ENCODE results near the gene SBNO2.

Gene SBNO2

DNA sequence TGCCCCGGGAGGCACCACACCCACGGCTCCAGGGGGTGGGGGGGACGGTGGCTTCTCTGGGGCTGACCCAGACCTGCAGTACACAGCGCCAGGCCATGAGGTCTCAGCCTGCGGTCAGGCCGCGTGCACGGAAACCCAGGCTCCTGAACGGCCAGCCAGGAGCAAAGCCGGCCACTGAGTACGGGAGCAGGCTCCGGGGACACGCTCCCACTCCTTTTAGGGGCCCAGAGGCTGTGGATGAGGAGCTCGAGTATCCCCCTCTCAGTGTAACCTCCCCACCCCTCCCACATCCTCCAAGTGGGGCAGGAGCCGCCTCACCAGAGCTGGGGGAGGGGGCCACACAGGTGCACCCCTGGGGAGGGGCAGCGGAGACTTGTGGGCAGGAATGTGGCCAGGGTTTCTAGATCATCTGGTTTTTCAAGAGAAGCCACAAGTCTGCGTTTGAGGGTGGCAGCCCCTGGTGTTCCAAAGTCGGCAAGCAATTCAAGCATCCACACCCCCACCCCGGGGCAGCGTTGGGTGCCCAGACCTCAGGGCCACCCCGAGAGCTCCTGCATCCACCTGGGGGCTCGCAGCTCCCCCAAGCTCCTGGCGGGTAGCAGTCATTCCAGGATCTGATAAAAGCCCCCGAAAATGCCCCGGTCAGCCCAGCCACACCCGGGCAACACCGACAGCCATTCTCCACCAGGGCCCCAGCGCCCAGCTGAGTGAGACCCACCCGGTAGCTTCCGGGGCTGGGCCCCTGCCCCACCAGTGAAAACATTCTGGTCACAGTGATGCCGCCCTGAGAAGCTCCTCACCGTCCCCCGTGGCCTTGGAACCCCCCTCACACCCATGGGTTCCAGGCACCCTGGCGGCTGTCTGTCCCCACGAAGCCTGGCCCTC lies 6.1 kb downstream of the SBNO2 start:
- no peak for DNase-seq

DNA sequence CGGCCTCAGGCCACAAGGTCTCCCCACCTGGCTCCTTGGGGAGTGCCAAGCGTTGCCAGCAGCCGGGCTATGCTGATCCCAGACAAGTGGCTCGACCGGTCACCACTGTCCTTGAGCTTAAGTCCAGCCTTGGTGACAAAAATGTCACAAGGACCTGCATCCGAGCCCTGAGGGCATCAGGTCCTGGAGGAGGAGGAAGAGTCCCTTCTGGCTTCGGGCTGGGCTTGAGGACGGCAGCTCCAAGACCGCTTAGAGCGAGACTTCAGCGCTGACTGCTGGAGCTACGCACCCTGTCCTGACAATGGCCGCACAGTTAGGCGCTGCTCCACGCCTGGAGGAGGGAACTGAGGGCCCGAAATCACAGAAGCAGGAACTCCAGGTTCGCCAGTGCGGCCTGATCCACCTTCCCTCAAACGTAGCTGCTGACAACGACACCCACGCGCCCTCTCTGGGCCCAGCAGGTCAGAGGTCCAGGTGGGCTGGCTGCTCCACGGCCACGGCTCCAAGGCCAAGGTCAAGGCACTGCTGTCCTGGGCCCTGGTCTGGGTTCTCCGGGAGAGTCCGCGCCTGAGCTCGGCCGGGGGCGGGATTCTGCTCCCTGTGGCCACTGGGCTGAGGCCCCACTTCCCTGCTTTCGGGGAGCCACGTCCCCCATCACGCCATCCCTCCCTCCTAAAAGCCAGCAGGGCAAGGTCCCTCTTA lies 7.0 kb downstream of the SBNO2 start:
- no peak for DNase-seq

DNA sequence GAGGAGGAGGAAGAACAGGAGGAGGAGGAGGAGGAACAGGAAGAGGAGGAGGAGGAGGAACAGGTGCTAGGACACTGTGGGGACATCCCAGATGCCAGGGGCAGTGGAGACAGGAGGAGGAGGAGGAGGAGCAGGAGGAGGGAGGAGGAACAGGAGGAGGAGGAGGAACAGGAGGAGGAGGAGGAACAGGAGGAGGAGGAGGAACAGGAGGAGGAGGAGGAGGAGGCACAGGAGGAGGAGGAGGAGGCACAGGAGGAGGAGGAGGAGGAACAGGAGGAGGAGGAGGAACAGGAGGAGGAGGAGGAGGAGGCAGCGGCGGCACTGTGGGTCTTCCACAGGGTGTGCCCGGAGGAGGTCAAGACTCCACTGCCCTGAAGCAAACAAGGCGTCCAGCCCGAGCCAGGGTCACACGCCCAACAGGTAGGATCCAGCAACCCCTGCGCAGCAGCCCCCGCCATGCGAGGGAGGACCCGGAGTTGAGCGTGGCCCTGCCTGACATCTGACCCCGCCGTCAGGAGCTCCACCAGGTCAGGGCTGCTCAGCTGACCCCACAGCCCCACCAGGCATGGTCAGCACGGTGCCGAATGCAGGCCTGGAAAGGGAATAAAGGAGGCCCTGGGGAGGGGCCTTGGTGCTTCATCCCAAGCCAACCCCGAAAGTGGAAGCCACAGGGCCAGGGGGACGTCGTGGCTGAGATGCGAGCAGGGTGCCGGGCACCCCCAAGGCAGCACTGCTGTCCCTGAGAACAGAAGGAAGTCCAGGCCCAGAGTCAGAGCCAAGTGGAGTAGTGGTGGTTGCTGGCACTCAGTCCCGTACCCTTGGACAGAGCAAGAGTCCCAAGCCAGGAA lies 9.2 kb downstream of the SBNO2 start:
- no peak for DNase-seq

DNA sequence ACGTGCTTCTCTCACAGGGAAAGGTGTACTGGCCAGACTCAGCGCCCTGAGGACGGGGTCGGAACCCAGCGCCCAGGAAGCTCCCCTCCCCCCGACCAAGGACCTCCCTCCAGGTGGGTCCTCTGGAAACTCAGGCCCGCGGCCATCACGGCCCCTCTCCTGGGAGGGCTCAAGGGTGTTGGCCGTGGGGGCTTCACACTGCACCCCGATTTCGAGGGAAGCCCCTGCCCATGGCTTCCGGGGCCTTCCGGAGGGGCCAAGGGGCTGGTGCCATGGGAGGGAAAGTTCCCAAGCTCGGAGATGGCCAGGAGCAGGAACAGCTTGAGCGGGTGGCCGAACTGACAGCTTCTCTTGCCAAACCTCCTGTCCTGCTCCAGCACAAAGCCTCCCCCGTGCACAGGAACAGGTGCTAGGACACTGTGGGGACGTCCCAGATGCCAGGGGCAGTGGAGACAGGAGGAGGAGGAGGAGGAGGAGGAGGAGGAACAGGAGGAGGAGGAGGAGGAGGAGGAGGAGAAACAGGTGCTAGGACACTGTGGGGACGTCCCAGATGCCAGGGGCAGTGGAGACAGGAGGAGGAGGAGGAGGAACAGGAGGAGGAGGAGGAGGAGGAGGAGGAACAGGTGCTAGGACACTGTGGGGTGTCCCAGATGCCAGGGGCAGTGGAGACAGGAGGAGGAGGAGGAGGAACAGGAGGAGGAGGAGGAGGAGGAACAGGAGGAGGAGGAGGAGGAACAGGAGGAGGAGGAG lies 10.0 kb downstream of the SBNO2 start:
- DNase-seq = no peak

DNA sequence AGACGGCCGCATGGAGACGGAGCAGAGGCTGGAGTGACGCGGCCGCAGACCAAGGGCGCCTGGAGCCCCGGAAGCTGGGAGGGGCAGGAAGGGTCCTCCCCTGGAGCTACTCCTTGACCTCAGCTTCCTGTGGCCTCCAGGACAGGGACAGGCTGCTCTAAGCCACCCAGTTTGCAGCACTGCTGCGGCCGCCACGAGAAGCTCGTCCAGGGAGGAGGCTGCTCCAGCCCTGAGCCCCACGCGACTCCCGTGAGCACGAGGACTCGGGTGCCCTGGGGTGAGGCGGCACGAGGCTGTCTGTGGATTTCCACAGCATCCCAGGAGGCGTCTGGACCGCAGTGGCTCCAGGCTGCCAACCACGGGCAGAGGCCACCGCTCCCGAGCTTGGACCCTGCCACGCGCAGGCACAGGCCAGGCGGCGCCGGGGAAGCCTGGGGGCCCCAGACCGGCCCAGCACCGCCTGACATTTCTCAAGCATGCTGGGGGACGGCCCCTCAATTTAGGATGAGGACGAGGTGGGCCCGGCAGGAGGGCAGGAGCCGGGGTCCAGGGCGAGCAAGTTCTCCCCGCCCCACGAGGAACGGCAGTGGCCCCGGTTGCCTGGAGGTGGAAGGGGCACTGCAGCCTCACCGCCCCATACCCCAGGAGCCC lies 10.7 kb downstream of the SBNO2 start:
- no peak for DNase-seq

DNA sequence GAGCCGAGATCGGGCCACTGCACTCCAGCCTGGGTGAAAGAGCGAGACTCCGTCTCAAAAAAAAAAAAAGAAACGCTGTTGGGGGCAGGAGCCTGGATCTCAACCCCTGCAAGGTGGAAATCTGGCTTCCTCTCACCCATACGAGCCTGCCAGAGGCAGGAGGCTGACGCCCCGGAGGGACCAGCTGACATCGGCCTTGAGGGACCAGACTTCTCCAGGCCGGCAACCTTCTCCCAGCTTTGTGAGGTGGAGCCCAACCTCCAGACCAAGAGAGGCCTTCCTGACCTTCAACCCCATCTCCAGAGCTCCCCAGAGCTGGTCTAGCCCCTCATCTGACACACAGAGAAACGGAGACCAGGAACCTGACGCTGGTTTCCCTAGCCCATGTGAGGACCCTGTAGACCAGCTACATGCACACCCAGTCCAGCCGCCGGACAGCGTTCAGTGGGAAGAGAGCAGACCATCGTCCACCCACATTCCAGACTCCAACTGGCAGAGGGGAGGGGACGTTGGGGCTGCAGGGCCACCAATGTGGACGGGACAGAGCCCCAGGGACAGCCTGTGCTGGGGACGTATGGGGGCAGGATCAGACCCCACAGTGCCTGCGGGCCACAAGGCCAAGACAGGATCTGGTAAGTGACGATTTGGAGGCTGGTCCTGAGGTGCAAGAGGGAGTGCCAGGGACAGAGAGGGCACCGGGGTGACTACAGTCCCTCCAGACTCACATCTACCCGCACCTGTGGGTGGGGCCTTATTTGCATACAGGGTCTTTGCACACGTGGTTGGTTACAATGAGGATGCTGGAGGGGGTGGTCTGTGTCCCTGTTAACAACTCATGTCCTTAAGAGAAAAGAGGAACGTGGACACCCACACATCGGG lies 11.4 kb downstream of the SBNO2 start:
- DNase-seq = no peak

DNA sequence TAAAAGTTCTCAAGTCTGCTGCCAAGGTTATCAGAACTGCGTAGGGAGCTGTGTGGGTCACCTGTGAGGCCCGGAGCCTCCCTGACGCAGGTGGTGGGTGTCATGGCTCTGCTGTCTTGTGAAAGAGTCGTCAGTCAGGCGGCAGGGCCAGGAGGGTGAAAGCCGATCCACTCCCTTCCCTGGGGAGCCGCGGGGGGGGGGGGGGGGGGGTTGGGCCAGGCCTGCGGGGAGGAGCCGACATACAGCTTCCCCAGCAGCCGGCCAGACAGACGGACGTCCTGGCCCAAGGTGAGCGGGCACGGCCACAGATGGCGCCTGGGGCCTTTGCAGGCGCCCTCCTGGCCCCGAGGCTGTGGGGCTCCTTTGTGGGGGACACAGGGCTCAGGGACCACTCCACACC lies 12.4 kb downstream of the SBNO2 start:
- DNase-seq = no peak

DNA sequence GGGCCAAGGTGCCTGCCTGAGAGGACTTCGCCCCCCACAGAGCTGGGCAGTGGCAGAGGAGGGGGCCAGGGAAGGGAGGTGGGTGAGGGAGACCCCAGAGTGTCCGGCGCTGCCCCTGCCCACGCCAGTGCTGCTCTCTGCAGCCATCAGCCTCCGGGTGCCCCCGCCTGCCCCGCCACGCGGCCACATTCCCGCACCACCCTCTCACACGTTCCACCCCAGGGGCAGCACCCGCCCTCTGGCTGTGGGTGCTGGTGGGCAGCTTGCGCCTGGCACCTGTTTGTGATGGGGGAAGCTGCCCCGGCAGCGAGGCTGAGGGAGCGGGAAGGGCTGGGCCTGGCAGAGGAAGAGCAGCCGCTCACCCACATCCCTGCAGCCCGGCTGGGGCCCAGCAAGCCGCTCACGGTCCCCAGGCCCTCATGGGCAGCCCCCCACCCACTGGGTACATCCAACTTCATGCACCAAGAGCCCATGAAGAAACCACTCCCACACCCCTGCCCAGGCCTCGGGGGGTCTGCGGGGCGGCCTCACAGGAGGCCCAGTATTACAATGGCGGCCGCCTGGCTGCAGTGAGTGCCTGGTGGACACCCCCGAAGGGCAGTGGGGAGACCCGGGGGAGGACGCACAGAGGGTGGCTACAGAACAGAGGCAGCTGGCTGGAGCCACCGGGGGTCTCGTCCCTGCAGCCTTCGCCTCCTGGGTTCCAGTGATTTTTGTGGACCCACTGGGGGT lies 14.0 kb downstream of the SBNO2 start:
- no peak for DNase-seq

DNA sequence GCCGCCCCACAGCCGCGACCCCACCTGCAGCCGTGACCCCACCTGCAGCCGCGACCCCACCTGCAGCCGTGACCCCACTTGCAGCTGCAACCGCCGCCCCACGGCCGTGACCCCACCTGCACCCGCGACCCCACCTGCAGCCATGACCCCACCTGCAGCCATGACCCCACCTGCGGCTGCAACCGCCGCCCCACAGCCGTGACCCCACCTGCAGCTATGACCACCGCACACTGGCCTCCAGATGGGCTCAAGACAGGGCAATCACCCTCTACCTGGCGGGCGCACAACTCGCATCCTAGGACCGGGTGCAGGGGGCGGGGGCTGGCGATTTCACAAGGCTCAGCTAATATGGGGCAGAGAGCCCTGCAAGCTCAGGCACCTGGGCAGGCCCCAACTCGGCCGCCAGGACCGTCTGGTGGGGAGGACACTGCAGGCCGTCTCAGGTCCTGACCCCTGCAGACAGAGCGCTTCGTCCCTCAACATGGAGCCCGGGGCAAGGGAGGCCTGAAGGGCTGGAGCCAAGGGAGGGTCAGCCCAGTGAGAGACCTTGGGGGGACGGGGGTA lies 15.1 kb downstream of the SBNO2 start:
- no peak for DNase-seq

DNA sequence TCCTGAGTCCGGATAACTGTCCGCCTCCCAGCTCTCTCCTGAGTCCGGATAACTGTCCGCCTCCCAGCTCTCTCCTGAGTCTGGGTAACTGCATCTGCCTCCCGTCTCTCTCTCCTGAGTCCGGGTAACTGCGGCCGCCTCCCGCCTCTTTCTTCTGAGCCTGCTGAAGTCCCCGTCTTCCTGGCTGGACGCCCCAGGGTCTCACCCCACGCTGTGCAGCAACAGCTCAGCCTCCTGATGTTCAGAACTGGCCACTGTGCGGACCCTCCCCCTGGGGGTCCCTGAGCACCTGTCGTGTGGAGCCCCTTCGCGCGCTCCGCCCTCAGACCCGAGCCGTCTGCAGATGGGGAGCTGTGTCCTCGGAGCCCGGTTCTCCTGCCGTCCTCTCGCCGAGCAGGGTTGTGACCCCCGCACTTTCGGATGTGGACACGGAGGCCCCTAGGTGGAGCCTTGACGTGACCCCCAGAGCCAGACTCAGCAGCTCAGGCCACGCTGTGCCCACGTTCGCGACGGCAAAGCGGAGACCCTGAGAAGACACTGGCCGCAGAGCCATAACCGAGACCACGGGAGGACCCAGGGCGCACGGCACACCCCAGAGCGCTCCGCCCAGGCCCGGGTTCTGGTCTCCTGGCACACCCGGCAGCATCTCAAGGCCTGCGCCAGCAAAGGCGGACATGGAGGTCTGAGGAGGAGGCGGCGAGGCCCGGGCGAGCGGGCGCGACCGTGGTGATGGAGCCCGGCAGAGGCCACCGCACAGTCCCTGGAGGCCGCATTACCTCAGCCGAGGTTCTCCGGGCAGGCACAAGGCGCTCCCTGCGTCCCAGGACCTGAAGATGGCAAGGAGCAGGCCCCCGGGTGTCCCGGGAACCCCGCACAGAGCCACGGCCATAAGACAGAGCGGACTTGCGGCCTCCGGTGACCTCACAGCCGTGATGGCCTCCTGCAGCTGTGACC lies 15.9 kb downstream of the SBNO2 start:
- DNase-seq = no peak

DNA sequence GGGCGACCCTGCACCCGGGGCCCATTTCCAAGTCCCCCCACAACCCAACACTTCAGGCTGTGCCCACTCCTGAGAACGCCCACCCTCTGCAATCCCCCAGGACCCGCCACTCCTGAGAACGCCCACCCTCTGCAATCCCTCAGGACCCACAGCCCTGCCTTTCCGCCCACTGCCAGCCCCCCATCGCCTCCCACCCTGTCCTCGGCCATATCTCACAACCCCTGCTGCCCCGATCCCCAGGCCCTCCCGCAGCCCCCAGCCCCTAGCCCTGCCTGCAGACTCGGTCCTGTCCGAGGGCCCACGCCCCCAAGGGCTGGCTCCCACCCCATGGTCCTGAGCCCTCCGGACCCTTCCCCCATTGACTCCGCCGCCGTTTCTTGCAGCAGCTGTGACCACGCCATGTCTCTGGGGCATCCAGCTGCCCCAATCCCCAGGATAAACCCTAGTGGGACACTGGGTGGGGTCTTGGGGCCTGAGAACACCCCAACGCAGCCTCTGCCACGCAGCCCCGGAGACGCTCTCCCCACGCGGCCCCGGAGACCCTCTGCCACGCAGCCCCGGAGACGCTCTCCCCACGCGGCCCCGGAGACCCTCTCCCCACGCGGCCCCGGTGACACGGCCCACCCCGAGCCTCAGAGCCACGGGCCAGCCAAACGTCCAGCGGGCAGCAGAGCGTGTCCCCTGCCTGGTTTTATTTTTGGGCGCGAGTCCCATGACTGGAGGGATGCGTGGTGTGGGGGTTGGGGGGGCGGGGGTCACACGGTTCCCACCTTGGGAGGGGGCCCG lies 17.0 kb downstream of the SBNO2 start:
- DNase-seq = no peak

DNA sequence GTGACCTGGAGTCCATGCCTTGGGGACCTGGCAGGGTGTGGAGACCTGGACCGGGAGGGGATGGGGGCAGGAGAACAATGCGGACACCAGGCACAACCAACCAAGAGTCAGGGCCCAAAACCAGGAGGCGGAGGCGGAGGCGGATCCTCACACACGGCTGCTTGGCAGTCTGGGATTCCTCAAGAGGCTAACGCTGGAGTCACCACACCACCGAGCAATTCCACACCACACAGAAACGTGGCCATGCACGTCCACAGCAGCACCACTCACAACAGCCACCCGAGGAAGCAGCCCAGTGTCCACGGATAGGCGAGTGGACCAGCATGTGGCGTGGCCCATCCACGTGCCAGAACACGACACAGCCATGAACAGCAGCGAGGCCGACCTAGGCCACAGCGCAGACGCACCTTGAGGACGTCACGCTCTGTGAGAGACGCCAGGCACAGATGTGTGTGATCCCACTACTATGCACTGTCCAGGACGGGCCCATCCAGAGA lies 17.7 kb downstream of the SBNO2 start:
- no peak for DNase-seq

DNA sequence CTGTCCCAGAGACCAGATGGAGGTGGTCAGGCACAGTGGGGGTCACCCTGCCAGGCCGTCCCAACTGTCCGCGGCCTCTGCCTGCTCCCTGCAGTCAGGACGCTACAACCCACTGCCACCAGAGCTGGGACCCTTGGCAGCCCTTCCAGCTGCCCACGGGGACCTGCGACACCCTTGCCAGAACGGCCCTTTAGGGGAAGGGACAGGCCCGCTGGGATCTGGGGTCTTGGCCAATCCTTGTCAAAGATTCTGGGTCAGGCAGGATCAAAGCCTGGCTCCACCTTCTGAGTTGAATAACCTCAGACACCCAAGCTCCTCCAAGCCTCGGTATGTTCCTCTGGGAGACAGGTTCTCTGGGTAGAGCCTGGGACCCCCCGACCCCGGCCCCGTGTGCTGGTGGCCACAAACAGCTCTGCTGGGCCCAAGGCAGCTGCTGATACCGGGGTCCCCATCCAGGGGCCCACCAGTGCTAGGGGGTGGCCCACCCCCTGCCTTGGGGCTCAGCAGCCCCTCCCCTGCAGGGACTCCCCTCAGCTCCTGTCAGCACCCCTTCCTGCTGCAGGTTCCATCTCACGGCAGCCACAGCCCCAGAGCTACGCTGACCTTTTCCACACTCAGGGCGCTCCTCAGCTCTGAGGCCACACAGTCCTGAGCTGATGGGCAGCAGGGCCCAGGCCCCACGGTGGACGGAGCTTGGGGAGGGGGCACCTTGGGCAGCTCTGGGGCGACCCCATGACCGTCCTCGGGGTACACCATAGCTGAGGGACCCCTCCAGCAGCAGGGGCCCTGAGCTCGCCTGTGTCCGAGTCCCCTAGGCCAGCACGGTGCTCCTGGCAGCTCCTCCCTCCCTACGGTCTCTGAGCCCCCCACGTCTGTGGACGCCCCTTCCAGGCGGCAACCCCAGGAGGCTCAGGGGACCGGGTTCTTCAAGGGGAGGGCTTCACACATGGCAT lies 18.4 kb downstream of the SBNO2 start:
- DNase-seq = no peak

DNA sequence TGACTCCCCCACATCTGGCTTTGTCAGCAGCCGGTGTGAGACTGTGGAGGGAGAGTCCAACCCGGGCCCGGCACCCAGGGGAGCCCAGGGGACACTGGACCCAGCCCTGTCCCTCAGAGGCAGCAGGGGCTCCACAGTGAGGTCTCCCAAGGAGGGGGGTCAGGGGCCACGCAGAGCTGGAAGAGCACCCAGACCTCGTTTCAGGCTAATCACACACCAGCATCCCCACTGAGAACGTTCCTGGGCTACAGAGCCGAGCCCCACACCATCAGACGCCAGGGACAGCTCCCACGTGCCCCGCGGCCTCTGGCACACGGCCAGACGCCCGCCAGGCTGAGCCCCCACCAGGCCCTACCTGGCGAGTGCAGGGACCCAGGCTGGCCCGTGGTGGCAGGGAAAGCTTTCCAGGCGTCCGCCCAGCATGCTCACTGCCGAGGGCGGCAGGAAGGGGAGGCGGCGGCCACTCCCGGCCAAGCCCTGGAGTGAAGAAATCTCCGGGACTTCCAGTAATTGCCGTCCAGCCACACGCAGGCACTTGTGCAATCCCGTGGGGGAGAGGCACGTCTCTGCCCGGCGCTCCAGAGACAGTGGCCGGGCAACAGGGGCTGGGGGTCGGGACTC lies 19.2 kb downstream of the SBNO2 start:
- no peak for DNase-seq

DNA sequence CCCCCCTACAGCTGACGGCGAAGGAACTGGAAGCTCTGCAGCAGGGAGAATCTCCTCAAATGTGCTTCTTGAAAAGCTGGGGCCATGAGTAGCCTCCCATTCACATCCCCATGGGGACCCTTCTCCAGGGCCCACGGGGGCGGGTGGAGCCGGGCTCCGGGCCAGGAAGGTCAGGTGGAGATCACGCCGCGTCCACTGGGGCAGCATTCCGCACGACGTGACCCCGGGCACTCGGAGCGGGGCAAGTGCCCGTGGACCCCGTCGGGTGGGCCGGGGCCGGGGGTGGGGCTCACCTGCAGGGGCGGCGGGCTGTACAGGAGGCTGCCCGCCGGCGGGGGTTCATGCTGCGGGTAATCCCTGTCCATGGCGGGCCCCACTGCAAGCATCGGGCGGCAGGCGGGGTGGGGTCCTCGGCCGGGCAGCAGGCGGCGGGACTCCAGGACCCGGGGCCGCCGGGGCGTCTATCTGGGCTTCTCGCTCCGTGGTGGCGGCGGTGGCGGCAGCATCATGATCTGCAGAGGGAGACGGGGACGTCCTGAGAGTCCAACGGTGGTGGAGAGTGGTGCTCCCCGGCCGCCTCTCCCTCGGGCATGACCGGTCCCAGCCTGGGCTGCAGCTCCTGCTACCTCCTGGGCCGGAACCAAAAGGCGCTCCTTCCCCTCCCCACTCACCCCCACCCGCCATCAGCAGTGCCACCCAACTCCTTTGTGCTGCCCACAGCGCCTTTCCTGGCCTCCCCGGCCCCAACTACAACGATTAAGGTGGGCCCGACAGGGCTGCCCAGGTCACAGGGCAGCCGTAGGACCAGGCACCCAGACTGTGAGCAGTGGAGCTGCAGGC lies 20.0 kb downstream of the SBNO2 start:
- DNase-seq = no peak

Measured in stimulated activated CD4-positive, alpha-beta T cell treated with anti-CD3 and anti-CD28 coated beads, Interleukin-2, amount 100 ng/mL, for 24 hours (primary cell).